ENCODE measurements around the gene NEDD8. TPM values are rescaled to one million over a fixed set of nuclear protein-coding genes. Genes with fewer than 3 reads are reported as not detected.
"Not testable (repeated sequence)": the region's sequence is repeated elsewhere in the genome, so short reads cannot be mapped to it uniquely, and the experiment has no call there.

Gene NEDD8
- total RNA-seq, 1 experiment from 2014 or later: 207 TPM

DNA sequence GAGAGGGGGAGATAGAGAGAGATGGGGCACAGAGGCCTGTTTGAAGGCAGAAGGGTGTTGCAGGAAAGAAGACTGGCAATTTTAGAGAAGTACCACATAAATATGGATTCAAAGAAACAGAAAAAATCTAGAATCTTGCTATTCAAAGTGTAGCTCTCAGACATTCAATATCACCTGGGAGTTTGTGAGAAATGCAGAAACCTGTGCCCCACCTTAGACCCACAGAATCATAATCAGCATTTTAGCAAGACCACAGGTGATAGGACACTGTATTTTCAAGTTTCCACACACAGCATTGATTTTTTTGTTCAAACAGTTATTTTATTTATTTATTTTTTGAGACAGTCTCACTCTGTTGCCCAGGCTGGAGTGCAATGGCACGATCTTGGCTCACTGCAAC is 3.3 kb downstream of the NEDD8 start:
- DNase-seq (ENCODE audit: extremely low read depth, low read depth): no peak

DNA sequence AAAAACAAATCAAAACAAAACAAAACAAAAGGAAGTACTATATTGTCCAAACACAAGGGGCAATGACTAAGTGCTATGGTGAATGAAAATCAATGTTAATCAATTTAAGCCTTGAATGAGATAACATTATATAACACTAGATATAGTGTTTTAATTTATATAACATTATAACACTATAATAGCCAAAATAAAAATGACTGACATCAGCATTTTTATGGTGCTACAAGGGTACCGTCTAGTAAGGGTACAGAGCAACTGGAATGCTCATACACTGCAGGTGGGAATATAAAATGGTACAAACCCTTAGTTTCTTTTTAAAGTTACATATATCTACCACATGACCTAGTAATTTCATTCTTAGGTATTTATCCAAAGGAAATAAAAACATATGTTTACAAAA is 5.7 kb downstream of the NEDD8 start:
- DNase-seq (ENCODE audit: extremely low read depth, low read depth): no peak

DNA sequence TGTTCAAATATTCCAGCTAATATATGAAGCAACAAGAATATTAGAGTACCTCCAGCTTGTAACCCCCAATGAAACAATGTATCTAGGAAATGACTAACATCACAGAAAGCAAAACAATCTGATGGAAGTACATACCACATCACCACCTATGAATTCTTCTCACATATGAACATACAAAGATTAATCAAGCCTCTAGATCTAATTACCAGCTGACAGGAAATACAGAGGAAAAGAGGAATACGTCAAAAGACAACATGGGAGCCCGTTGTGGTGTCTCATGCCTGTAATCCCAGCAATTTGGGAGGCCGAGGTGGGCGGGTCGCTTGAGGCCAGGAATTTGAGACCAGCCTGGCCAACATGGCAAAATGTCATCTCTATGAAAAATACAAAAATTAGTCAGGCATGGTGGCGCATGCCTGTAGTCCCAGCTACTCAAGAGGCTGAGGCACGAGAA is 7.5 kb downstream of the NEDD8 start:
- DNase-seq (ENCODE audit: extremely low read depth, low read depth): no peak

DNA sequence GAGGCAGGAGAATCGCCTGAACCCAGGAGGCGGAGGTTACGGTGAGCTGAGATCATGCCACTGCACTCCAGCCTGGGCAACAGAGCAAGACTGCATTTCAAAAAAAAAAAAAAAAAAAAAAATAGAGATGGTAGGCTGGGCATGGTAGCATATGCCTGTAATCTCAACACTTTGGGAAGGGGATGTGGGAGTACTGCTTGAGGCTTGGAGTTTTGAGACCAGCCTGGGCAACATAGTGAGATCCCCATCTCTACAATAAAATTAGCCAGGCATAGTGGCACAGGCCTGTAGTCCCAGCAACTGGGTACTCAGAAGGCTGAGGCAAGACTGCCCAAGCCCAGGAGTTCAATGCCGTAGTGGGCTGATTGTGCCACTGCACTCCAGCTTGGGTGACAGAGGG is 9.2 kb downstream of the NEDD8 start:
- DNase-seq (ENCODE audit: extremely low read depth, low read depth): not testable (repeated sequence)

DNA sequence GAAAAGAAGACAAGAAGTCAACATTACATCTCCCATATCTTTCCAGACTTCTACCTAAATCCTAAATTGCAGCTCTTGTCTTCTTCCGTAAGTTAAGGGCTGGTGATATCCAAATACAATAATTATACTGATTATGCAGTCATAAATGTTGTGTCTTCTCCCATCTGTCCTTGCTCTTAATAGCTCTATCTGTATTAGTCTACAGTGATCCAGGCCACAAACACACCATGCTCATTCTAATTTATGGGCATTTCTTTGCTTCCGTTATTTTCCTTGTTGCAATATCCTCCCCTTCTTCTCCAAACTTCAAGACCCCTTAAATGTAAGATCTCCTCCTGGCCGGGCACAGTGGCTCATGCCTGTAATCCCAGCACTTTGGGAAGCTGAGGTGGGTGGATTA is 12.6 kb downstream of the NEDD8 start:
- no peak for DNase-seq (ENCODE audit: extremely low read depth, low read depth)

DNA sequence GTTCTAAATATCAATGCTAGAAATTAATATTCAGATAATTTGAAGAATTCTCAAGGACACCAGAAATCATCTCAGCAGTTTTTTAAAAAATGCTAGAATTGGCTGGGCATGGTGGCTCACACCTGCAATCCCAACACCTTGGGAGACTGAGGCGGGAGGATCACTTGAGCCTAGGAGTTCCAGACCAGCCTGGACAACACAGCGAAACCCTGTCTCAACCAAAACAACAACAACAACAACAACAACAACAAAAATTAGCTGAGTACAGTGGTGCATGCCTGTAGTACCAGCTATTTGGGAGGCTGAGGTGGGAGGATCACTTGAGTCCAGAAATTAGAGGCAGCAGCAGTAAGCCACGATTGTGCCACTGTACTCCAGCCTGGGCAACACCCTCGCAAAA is 13.1 kb downstream of the NEDD8 start:
- DNase-seq (ENCODE audit: extremely low read depth, low read depth): no peak

DNA sequence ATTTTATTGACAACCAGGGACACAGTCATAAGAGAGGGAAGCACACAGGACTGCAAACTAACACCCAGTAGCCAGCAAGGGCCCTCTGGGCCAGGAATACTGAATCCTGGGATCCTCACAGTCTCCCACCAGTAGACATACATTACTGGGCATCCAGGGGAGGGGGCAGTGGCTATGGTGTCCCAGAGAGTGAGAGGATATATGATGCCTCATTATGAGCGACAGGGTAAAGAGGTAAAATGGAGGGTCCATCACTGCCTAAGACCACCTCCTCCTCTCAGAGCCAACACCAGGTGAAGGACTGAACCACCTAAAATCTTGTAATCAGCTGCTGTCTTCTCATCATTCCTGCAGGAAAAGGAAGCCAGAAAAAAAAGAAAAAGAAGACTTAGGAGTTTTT is 15.3 kb downstream of the NEDD8 start:
- not testable (repeated sequence) for DNase-seq (ENCODE audit: extremely low read depth, low read depth)

DNA sequence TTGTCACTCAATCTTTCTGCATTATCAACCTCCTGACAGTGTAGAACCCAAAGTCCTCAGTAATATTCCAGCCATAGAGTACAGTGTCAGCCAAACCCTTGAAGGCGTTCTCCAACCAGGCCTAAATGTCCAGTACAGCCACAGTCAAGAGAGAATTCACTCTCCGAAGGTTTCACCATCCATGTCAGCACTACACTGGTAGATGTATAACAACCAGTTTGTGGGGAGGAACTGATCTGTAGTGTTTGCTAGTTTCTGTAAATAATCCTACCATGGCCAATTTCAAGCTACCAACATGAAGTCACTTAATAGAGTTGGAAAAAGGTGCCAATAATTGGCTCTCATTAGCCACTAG is 15.8 kb downstream of the NEDD8 start:
- DNase-seq (ENCODE audit: extremely low read depth, low read depth): no peak

DNA sequence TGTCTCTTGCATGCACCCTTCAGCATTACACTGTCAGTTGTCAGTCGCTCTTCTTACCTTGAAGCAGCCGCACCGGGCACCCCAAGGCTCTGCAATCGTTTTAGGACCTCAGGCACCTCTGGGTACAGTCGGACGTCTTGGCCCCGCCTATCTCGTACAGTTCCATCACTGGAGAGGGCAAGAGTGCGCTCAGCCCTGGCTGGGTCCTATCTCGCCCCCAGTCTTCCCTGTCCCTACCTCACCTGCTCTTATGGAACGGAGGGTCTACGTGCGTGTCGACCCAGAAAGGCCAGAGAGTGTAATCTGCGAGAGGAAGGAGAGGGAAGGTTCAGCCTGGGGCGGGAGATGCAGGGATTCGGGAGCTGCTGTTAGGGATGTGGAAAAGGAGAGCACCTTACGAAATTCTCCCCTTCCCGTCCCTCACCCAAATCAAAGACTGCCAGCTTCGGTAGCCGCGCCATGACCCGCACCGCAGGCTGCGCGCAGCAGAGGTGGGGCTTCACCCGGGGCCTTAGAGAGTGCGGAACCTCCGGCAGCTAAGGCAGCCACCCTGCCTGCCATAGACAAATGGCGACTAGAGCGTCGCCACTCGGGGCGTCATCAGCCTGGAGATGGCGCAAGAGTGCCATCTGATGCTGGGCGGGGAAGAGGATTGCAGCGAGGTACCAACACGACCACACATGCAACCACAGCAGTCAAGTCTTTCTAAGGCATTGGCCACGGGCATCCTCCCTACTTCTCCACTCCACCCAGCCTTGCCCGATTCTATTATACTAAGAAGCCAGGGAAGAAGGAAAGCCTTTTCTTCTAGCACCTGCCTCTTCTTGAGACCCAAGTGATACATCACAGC is 16.4 kb downstream of the NEDD8 start, which contains the start of gene MDP1:
TSS of gene MDP1 (minus strand) at position 572 of the 850 bp plus-strand sequence. CDS start at position 461, 111 bp downstream.
- peak; percentile 87 for DNase-seq (ENCODE audit: extremely low read depth, low read depth)

DNA sequence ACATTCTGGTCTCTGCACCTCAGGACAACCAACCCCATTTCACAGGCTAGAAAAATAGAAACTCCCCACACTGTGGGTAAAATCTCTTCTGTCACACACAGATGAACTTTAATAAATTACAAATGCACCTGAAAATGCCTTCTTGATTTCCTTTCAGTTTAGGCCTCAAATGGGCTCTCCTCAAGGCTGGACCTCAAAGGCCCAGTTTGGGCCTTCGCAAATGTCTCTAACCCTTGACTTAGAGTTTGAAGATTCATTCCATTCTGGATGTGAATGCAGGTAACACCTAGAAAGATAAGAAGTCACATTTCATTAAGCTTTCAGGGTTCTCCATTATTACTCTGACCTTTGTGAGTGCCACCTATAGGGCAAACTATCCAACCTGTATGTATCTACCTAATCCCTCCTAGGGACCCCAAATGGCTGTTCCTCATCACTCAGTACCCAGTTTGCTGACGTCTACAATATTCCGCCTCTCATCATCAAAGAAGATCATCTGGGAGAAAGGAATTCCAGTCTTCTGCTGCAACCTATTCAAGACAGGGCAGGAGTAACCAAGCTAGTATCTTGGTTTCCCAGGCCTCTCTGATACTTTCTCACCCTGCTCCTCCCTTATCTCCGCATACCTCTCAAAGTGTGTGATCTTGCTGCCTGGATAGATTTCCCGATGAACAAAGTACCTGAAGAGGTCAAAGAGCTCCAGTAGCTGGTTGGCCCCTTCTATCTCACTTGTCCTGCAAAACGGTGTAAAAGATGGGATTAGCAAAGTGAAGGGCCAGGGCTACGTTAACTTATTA is 18.1 kb downstream of the NEDD8 start:
- DNase-seq (ENCODE audit: extremely low read depth, low read depth): no peak

DNA sequence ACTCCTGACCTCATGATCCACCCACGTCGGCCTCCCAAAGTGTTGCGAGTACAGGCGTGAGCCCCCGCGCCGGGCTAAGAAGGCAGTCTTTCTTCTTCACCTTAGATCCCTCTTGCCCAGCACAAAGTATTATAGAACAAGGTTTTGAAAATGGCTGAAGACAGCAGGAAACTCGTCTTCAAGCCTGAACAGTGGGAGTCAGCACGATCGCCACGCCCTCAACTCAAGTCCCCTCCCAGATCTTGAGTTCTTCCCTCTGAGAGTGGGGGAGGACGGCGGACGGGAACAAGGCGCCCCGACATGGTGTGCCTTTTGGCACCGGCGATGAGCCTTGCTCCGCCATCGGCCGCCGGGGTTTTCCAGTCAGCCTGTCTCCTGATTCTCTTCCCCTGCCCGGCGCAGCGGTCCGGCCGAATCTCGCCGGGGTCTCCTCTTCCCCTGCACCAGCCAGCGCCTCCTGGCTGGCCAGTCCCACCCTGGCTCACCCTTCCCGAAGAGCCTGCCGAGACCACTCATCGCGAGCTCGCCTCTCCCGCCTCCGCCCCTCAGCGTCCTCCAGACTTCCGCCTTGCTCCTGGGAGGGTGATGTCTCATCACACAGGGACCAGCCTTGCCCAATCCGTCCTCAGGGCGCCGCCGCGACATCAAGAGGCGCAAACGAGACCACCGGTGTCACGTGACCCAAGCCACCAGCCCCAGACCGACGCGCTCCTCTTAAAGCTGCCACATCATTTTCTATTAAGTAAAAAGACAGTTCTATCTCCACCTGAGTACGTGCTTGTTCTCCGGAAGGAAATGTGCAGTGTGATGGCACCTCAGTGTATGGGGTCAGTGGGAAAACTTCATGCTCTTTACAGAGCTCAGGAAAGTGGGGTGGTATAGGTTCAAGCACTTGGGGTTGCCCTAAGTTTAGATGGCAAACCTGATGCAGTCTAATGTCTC is 19.0 kb downstream of the NEDD8 start, which contains the start of gene CHMP4A:
TSS of gene CHMP4A (minus strand) at position 565 of the 942 bp plus-strand sequence. CDS start at position 516, 49 bp downstream.
- peak; percentile 96 for DNase-seq (ENCODE audit: extremely low read depth, low read depth)

DNA sequence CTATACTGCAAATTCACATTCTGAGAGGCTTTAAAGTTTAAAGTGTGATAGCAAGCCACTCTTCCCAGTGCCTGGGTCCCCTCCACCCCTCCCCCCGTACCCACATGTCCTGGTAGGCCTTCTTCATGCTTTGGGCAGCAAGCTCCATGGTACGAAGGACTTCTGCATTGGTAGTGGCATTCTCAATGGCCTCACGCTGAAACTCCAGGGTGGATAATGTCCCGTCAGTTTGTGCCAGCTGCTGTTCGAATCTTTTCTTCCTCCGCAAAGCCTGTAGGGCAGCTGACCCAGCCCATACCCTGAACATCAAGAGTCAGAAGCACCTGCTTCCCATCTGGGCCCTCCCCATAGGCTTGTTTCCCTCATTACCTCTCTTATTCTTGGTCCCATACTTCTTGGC is 20.9 kb downstream of the NEDD8 start:
- no peak for DNase-seq (ENCODE audit: extremely low read depth, low read depth)

DNA sequence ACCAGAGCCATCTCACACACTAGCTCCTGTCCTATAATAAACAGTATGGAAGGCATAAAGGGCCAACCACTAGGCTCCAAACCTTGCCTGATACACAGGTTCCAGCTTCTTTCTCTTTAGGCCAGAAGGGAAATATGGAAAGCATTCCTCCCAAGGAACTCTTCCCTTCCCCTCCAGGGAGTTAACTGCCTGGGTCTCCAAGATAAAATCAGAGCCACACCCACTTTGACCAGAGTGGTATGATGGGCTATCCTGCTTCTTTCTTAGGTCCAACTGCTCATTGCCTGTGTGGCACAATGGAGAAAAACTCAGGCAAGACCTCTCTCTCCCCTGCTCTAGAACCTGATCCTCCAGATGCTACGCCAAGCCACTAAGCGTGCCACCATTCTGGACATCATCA is 24.5 kb downstream of the NEDD8 start:
- DNase-seq (ENCODE audit: extremely low read depth, low read depth): no peak

DNA sequence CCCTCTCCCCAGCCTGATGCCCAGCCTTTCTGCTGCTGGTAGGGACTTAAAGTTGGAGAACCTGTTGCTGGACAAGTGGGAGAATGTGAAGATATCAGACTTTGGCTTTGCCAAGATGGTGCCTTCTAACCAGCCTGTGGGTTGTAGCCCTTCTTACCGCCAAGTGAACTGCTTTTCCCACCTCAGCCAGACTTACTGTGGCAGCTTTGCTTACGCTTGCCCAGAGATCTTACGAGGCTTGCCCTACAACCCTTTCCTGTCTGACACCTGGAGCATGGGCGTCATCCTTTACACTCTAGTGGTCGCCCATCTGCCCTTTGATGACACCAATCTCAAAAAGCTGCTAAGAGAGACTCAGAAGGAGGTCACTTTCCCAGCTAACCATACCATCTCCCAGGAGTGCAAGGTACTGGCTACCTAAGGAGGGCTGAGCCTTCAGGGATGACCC is 25.0 kb downstream of the NEDD8 start:
- no peak for DNase-seq (ENCODE audit: extremely low read depth, low read depth)

DNA sequence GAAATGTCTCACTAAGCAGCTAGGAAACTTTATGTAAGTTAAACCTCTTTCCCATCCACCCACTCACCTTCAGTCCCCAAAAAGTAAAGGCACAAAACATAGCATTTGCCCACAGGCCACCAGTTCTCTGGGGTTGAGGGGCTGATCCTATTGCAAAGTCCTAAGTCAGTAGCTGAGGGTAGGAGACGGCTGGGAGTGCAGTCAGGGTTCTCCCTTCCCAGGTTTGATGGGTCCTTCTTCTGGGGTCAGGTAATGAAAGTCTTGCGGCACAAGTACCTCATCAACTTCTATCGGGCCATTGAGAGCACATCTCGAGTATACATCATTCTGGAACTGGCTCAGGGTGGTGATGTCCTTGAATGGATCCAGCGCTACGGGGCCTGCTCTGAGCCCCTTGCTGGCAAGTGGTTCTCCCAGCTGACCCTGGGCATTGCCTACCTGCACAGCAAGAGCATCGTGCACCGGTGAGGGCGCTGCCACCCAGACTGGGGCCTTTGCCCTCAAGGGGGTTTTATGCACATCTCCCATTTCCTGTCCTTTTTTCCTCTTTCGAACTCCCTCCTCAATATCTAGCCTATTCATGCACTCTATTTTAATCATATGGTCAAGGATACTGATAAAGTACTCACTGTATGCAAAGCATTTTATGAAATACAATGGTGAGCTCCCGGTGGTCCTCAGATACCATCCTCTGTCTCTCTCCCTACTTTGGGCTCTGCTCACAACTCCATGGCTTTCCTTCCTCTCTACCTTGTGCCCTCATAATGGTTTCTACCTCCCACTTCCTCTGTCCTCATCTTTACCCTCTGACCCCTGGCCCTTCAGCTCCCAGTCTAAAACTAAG is 25.7 kb downstream of the NEDD8 start:
- DNase-seq (ENCODE audit: extremely low read depth, low read depth): no peak

DNA sequence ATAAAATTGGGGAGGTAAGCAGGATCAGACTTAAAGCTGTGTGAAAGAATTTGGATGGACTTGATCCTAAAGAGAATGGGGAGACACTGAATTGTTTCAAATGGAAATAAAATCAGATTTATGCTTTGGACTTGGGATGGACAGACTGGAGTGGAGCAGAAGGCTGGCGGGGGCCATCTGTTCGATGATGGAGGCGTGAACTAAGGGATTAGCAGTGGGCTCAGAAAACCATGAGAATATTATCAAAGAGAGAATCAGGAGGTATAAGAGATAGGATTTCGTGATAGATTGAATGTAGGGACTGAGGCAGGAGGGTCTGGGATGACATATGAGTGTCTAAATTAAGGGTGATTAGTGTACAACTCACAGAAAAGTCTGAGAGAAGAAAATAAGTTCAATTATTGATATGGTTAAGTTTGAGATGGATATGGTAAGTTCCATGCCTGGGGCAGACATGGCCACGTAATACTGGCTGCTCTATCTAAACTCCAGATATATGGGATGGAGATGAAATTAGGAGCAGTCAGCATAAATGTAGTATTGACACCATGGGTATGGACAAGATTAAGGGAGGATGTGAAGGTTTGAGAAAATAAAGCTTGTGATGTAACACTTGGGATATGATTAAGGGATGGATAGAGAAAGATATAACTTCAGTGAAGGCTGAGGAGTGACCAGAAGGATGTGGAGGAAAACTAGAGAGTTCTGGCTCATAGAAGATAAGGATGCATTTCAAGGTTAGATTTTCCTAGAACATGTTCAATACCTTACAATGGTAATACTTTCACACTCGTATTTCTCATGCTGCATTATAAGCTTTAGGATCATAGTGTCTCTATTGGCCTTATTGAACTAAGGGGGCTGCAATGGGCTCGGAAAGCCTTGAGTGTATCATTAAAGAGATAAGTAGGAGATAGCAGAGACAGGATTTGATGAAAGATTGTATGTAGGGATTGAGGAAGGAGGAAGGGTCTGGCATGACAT is 27.7 kb downstream of the NEDD8 start:
- no peak for DNase-seq (ENCODE audit: extremely low read depth, low read depth)

DNA sequence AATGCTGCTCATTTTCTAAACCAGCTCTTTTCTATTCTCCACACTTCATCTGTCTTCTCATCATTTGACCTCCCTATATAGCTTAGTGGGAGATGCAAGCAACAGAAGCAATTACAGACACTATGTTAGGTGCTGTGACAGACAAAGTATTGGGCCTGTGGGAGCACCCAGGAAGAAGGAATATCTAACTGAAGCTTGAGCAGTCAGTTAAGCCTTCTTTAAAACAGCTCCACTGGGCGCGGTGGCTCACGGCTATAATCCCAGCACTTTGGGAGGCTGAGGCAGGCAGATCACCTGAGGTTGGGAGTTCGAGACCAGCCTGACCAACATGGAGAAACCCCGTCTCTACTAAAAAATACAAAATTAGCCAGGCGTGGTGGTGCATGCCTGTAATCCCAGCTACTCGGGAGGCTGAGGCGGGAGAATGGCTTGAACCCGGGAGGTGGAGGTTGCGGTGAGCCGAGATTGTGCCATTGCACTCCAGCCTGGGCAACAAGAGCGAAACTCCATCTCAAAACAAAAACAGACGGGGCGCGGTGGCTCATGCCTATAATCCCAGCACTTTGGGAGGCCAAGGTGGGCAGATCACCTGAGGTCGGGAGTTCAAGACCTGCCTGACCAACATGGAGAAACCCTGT is 28.8 kb downstream of the NEDD8 start:
- not testable (repeated sequence) for DNase-seq (ENCODE audit: extremely low read depth, low read depth)

DNA sequence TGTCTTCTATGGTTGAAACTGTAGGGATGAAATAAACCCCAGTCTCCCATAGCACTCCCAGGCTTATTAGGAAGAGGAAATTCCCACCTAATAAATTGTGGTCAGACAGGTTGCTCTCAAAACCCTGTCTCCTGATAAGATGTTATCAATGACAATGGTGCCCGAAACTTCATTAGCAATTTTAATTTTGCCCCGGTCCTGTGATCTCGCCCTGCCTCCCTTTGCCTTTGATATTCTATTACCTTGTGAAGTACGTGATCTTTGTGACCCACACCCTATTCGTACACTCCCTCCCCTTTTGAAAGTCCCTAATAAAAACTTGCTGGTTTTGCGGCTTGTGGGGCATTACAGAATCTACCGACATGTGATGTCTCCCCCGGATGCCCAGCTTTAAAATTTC is 29.6 kb downstream of the NEDD8 start:
- not testable (repeated sequence) for DNase-seq (ENCODE audit: extremely low read depth, low read depth)

All from NCI-H460 (cell line).